K562 (cell line): Measurements from ENCODE around the gene P2RX5. TPM values are rescaled to one million over a fixed set of nuclear protein-coding genes. Genes with fewer than 3 reads are reported as not detected.

ENCODE experiments used
- ATAC-seq: fragments of 200-7000 bp; cut with Tn5 transposase; 3 replicates; pipeline ENCODE4 v1.9.1; 2020; ENCODE audit warnings: moderate library complexity
- BruUV-seq: library from RNA; stranded (reverse); fragments of 400-500 nt; replicated peaks from 2 replicates; lab custom pipeline; 2021; lab: Mats Ljungman, UMichigan
- CTCF ChIA-PET: fragments of 300-600 bp; formaldehyde crosslinking; extraction: SDS; loops from one replicate; lab custom pipeline; 2021; ENCODE audit warnings: low intra/inter-chr PET ratio; lab: Yijun Ruan, JAX
- POLR2A ChIA-PET: fragments of 300-600, 350-650 bp; sonication (Branson Sonifier 250); formaldehyde crosslinking; extraction: SDS; loops from one replicate; lab custom pipeline; 2021; ENCODE audit warnings: antibody characterized with exemption, inconsistent platforms; lab: Yijun Ruan, JAX
- DNase-seq, 4 experiments: peaks; one replicate each; pipeline versions ENCODE4 v3.0.0 to v3.0.0-alpha.2; 2011 to 2018; ENCODE audit warnings: low spot score in 3 of 4, mixed read lengths in 3 of 4; ENCODE audit errors: extremely low read depth in 1 of 4
- FAIRE-seq: peaks from 2 replicates; lab custom pipeline; 2011; peaks lifted over from hg19 to GRCh38; lab: Jason Lieb, UNC
- H2AFZ ChIP-seq: 2 replicates; pipeline ENCODE4 v1.6.0; 2011; ENCODE audit warnings: low read depth, low read length, control low read depth, inconsistent platforms
- H3K27ac ChIP-seq: fragments of 200-600 bp; 3 replicates; pipeline ENCODE4 v1.8.0; 2011; ENCODE audit warnings: low read depth, mild to moderate bottlenecking, control low read depth, inconsistent platforms, low read length, moderate library complexity, mixed read lengths; ENCODE audit errors: extremely low read depth
- H3K27me3 ChIP-seq, 2 experiments: fragments of 300-600 bp in 1 of 2; 2 replicates in 1 of 2; 3 replicates in 1 of 2; pipeline versions ENCODE4 v1.6.0 to v1.8.0; 2011; ENCODE audit warnings: inconsistent platforms in 2 of 2, low read length in 2 of 2, mild to moderate bottlenecking in 1 of 2, mixed read lengths in 1 of 2, moderate library complexity in 1 of 2; ENCODE audit not compliant: control insufficient read depth in 2 of 2, insufficient read depth in 2 of 2
- H3K36me3 ChIP-seq: fragments of 300-600 bp; 3 replicates; pipeline ENCODE4 v1.8.0; 2011; ENCODE audit warnings: mild to moderate bottlenecking, low read length, inconsistent platforms; ENCODE audit not compliant: control insufficient read depth, insufficient read depth
- H3K4me1 ChIP-seq, 2 experiments: fragments of 200-600 bp in 1 of 2; replicated peaks in 1 of 2; 2 replicates in 1 of 2; 3 replicates in 1 of 2; pipeline versions ENCODE4 v1.5.1 to v1.8.0; 2011; ENCODE audit warnings: inconsistent platforms in 2 of 2, low read length in 2 of 2, mild to moderate bottlenecking in 1 of 2, mixed read lengths in 1 of 2, moderate library complexity in 1 of 2; ENCODE audit not compliant: control insufficient read depth in 2 of 2, insufficient read depth in 2 of 2
- H3K4me2 ChIP-seq: 2 replicates; pipeline ENCODE4 v1.6.1; 2011; ENCODE audit warnings: low read length, control low read depth, inconsistent platforms, mixed read lengths; ENCODE audit not compliant: insufficient read depth
- H3K4me3 ChIP-seq: fragments of 200-600 bp; sonication (generic), shearing (Covaris generic); 2 replicates; pipeline ENCODE4 v1.5.1; 2016; ENCODE audit warnings: control low read depth, inconsistent platforms
- H3K79me2 ChIP-seq: fragments of 200-600 bp; 3 replicates; pipeline ENCODE4 v1.8.0; 2011; ENCODE audit warnings: low read length, inconsistent platforms; ENCODE audit not compliant: control insufficient read depth, insufficient read depth
- H3K9ac ChIP-seq, 2 experiments: 2 replicates each; pipeline versions ENCODE4 v1.6.0 to v1.6.1; 2011; ENCODE audit warnings: low read depth in 2 of 2, low read length in 2 of 2, control low read depth in 1 of 2, inconsistent platforms in 1 of 2, mild to moderate bottlenecking in 1 of 2, mixed read lengths in 1 of 2; ENCODE audit not compliant: insufficient read depth in 1 of 2
- H3K9me1 ChIP-seq: one replicate; pipeline ENCODE4 v1.6.0; 2011; ENCODE audit warnings: inconsistent platforms, mild to moderate bottlenecking, low read length, moderate library complexity; ENCODE audit not compliant: control insufficient read depth, insufficient read depth
- H3K9me3 ChIP-seq: replicated peaks from 2 replicates; pipeline ENCODE4 v1.5.1; 2011; ENCODE audit warnings: low read depth, low read length, inconsistent platforms; ENCODE audit not compliant: control insufficient read depth, insufficient read depth
- H4K20me1 ChIP-seq: replicated peaks from 2 replicates; pipeline ENCODE4 v1.6.1; 2011; ENCODE audit warnings: low read length, inconsistent platforms, mixed read lengths; ENCODE audit not compliant: control insufficient read depth, insufficient read depth
- ATF6 ChIP-seq: sonication (generic); formaldehyde crosslinking; IDR thresholded peaks from 2 replicates; pipeline ENCODE4 v1.4.0; 2020; ENCODE audit warnings: mild to moderate bottlenecking, missing genetic modification reagents
- E2F8 ChIP-seq: fragments of 450-650 bp; IDR thresholded peaks from 2 replicates; pipeline ENCODE4 v1.7.1; 2018; ENCODE audit warnings: mild to moderate bottlenecking, low read depth; ENCODE audit not compliant: partially characterized antibody
- ELK3 ChIP-seq: fragments of 450-650 bp; formaldehyde crosslinking; IDR thresholded peaks from 2 replicates; pipeline ENCODE4 v1.4.0; 2020; ENCODE audit warnings: mild to moderate bottlenecking
- GTF2B ChIP-seq: IDR thresholded peaks from 2 replicates; pipeline ENCODE4 v1.6.1; 2011; ENCODE audit not compliant: insufficient read length; ENCODE audit errors: extremely low read depth
- NEUROD1 ChIP-seq: fragments of 150-350 bp; IDR thresholded peaks from 2 replicates; pipeline ENCODE4 v1.6.1; 2014; ENCODE audit warnings: borderline replicate concordance, low read length, low read depth; ENCODE audit not compliant: partially characterized antibody
- RFX5 ChIP-seq: IDR thresholded peaks from 2 replicates; pipeline ENCODE4 v1.6.1; 2011; ENCODE audit warnings: low read depth, mild to moderate bottlenecking, improper control_type of control experiment, low read length
- TCF3 ChIP-seq: sonication (generic); formaldehyde crosslinking; IDR thresholded peaks from 2 replicates; pipeline ENCODE4 v1.4.0; 2020; ENCODE audit warnings: mild to moderate bottlenecking, missing genetic modification reagents
- XRCC5 ChIP-seq: fragments of 200-400 bp; formaldehyde crosslinking; IDR thresholded peaks from 2 replicates; pipeline ENCODE4 v1.6.1; 2017; ENCODE audit warnings: low read depth, mild to moderate bottlenecking, low read length
- ZBTB7A ChIP-seq: IDR thresholded peaks from 2 replicates; pipeline ENCODE4 v1.6.1; 2011; ENCODE audit warnings: low read depth, mild to moderate bottlenecking, low read length, moderate library complexity, borderline replicate concordance; ENCODE audit not compliant: control insufficient read depth
- ZFP30 ChIP-seq: fragments of 250-450 bp; sonication (Bioruptor Pico); IDR thresholded peaks from 2 replicates; pipeline ENCODE4 v1.8.0; 2022; ENCODE audit warnings: moderate library complexity, mild to moderate bottlenecking, inconsistent platforms, borderline replicate concordance
- ZFPM2 ChIP-seq: fragments of 250-450 bp; sonication (Bioruptor Pico); IDR thresholded peaks from 2 replicates; pipeline ENCODE4 v1.5.1; 2022; ENCODE audit warnings: mild to moderate bottlenecking
- ZNF263 ChIP-seq: sonication (generic); formaldehyde crosslinking; IDR thresholded peaks from 2 replicates; pipeline ENCODE4 v1.8.0; 2022; ENCODE audit warnings: mild to moderate bottlenecking, missing genetic modification reagents, borderline replicate concordance
- WGBS: fragments of 100-300 bp; shearing (Covaris generic); methylation state at CpG from one replicate; pipeline ENCODE4 v1.1.6; 2016; ENCODE audit warnings: low coverage, mixed read lengths; ENCODE audit not compliant: insufficient coverage; ENCODE audit errors: missing lambda C conversion rate; 5-methylcytosine and 5-hydroxymethylcytosine counted together
- in situ Hi-C: fragments of 300-500 bp; cut with MboI; formaldehyde crosslinking; loops from 4 replicates; pipeline ENCODE4 v1.15.0; 2018; ENCODE audit warnings: inconsistent platforms, mixed read lengths
- intact Hi-C: fragments of 100-400 bp; cut with micrococcal nuclease; formaldehyde crosslinking; loops from 2 replicates; pipeline ENCODE4 v1.14.2; 2022
- polyA plus RNA-seq, 8 experiments: library from polyadenylated mRNA; depleted of rRNA in 4 of 8; stranded (reverse) in 5 of 8; unstranded in 3 of 8; fragments of >200 nt; fragmentation: Nextera tagmentation in 2 of 8; fragmentation: Illumina TruSeq in 1 of 8; extraction: Ambion mirVana in 2 of 8; extraction: Trizol in 1 of 8; gene quantifications; 2 replicates each; pipeline versions ENCODE4 v1.2.1 to v1.2.3, GENCODE V29; 2011 to 2014; ENCODE audit warnings: inconsistent platforms in 1 of 8, missing spikeins in 1 of 8
- total RNA-seq, 7 experiments: library from RNA; depleted of rRNA in 6 of 7; stranded (reverse); fragments of >200 nt in 6 of 7; fragmentation: Illumina TruSeq in 2 of 7; extraction: Trizol in 2 of 7; gene quantifications; 2 replicates each; pipeline versions ENCODE4 v1.2.1 to v1.2.3, GENCODE V29; 2011 to 2021; ENCODE audit warnings: low replicate concordance in 1 of 7

P2RX5 gene
- total and polyA plus RNA-seq, 9 of the 15 experiments (the other 6 are each of a cell fraction or from before 2014, with no cell fraction given) = 0.31 to 4.0 (median 1.3) TPM

- in situ Hi-C loops = no loop called here
- Histone ChIP-seq H2AFZ (no peak overlapping the region), H3K4me3 (no peak overlapping the region), H4K20me1 (no peaks in the 10 kb centered on the region), H3K79me2 (no peaks in the 10 kb centered on the region), H3K9ac (no peak overlapping the region), H3K4me2 (no peak overlapping the region), H3K27ac (no peak overlapping the region), H3K36me3 (0 out of 3 replicates have a peak, but pooled peaks cover 4% of the 10 kb centered on the region), H3K9me1 (no peaks in the 10 kb centered on the region), H3K27me3 (no peaks in the 10 kb centered on the region), H3K4me1 (peaks cover 3 to 4% of the 10 kb centered on the region in 2 experiments; a peak in 3 of 5 replicates), H3K9me3 (no peaks in the 10 kb centered on the region)
- intact Hi-C loops = no loop called here
- WGBS = 55% methylated on average over 3 of the region's 3 CpGs
- DNase-seq (no peak), FAIRE-seq (no peak), ATAC-seq (no peak)
- BruUV-seq = no TSS peak
- POLR2A ChIA-PET = no interaction called here
- CTCF ChIA-PET = no interaction called here
- TF ChIP-seq ZNF263 (CRISPR knock-in tag) = no peak
- no peak for TF ChIP-seq ELK3 (CRISPR knock-in tag)
- no peak for TF ChIP-seq NEUROD1
- TF ChIP-seq ZFPM2 = no peak
- TF ChIP-seq ZBTB7A = no peak
- no peak for TF ChIP-seq XRCC5
- no peak for TF ChIP-seq RFX5
- TF ChIP-seq ATF6 (CRISPR knock-in tag) = no peak
- no peak for TF ChIP-seq TCF3
- TF ChIP-seq E2F8 = no peak
- TF ChIP-seq GTF2B = no peak
- no peak for TF ChIP-seq ZFP30 (CRISPR knock-in tag)
Observed at GRCh38 chr17:3708366-3708765, 12.4 kb upstream of the P2RX5 start.
